Measurements from ENCODE around the gene IFT43.
A peak's percentile ranks its signal among the peaks of the same experiment; 100 is the strongest.

IFT43 gene

DNA sequence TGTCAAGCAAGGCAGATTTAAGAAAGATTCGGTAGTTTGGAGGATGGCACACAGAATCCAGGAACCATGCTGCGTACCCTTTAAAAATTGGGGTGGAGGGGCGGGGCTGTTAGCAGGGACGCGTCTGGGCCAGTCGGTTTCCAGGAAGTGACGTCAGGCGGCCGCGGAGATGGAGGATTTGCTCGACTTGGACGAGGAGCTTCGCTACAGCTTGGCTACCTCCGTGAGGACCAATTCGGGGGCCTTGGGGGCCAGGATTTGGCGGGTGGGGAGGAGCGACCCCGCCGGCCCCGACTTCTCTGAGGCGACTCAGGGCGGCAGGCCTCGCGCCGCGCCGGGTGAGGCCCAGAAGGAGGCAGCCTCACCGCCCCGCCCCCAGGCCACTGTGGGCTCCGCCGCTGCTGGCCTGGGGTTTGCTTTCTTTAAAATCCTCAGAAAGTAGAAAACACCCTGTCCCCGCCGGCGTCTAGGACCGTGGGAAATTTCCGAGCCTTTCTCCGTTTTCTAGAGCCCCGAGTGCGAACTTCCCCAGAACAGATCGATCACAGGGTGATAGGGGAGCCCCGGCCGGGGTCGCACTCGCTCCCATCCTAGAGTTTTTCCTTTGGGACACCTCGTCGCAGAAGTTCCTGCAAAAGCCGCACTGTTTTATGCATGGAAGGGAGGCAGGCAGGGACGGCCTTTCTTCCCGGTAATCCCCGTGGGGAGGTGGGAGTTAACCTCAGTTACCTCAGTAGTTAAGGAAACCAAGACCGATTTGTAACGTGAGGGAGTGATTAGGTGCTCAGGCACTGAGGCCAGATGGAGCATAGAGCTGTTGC lies at the start of gene IFT43:
TSS of gene IFT43 (plus strand) at position 146 of the 821 bp plus-strand sequence. CDS start at position 170, 24 bp downstream.
- DNase-seq (ENCODE audit: low spot score), result peak; percentile 74

DNA sequence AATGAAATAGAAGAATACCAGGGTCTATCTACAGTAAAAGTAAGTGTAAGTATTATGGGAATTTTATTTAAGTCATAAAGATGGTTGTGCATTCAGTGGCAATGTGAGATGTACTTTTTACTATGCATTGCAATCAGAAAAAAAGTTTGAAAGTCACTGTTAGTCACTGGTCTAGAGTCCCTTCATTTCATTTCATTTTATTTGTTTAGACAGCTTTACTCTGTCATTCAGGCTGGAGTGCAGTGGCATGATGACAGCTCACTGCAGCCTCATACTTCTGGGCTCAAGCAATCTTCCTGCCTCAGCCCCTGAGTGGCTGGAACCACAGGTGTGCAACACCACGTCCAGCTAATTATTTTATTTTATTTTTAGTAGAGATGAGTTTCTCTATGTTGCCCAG lies 46.4 kb upstream of the IFT43 start:
- DNase-seq (ENCODE audit: low spot score), result no peak

DNA sequence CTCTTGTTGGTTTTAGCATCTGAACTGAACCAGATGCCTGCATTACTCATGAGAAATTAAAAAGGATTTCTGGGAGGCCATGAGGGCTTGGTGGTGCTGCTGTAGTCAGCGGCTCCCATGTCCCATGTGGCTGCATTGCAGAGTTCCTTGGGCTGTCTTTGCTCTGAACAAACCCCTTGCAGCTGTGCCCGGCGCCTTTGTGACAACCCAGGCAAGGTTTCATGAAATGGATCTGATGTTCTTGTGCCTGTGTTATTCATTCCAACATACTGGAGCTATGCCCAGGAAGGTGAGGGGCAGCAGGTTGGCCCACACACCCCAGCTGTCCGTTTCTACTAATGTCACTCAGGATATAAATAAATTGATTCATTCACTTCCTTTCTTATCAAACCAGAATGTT lies 44.5 kb upstream of the IFT43 start:
- DNase-seq (ENCODE audit: low spot score), result no peak

DNA sequence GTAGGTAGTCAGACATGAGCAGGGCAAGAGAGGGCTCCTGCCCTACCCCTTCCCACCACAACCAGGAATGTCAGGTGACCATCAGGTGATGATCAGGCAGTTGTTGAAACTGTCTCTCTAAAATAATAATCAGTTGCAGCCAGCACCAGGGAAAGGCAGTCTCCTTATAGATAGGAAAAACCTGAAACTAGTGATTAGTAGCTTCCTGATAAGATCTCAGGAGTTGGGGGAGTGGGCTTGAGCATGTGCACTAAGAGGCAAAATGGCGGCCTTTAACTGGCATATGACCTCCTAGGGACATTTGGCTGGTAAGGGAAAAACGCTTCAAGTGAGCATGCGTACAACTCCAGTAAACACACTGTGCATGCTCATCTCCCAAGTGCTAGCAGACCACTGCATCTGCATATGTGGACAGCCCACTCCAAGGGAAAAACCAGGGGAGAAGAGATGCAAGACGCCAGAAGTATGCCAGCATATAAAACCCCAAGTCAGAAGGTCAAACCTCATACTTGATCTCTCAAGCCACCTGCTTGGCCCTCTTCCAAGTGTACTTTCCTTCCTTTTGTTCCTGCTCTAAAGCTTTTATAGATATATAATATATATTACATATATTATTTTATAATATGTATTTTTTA lies 40.8 kb upstream of the IFT43 start:
- no peak for DNase-seq (ENCODE audit: low spot score)

DNA sequence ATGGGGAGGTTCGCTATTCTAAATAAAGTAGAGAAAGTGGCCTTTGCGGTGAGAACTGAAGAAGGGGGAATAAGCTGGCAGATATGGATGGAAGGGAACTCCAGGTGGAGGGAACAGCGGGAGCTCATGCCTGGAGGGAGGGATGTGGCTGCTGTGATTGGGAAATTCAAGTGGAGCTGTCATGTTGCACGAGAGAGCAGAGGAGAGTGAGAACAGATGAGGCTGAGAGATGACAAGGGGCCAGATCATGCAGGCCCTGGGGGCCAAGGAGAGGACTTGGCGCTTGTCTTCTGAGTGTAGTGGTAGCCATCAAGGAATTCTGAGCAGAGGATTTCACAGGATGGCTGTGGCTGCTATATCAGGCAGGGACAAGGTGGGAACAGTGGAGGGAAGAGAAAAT lies 38.8 kb upstream of the IFT43 start:
- DNase-seq (ENCODE audit: low spot score), result no peak

DNA sequence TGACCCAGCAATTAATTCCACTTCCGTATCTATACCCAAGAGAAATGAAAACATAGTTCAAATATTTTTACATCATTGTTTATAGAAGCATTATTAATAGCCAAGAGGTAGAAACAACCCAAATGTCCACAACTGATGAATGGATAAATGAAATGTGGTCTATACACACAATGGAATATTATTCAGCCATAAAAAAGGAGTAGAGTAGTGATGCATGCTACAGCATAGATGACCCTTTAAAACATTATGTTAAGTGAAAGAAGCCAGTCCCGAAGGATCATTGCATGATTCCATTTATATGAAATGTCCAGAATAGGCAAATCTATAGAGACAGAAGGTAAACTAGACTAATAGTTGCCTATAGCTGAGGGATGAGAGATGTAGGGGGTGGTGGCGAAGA lies 33.1 kb upstream of the IFT43 start:
- DNase-seq (ENCODE audit: low spot score), result no peak

DNA sequence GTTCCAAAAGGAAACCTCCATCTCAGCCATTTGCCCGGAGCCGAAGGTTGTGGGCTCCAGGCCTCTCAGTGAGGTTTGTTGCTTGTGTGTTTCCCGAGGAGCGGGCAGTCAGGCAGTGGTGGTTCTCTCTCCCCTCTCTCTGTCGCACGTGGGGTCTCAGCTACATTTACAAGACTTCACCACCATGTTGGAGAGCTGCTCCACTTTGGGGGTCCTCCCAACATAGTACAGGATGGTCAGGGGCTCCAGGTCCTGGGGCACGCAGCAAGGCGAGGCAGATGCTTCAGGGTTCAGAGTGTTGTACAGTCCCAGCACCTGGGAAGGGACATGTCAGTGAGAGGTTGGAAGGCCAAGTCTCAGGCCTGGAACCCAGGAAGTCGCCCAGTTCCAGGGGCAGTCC lies 26.5 kb upstream of the IFT43 start:
- no peak for DNase-seq (ENCODE audit: low spot score)

DNA sequence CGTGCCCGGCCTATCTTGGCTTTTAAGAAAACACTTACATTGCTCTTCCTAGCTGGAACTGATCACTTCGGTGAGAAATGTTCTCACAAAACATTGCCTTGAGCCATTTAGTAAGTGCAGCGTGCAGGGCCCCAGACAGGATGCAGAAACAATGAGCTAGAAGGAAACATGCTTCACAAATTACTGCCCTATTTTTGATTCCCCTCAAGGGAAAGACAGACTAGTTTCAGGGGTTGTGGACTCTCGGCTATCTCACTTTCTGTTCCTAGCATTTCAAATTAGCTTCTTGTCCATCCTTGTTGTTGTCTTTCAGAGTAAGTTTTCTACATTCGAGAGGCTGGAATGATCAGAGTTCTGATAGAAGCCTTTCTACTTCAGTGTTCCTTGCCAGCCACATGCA lies 25.3 kb upstream of the IFT43 start:
- DNase-seq (ENCODE audit: low spot score), result no peak

DNA sequence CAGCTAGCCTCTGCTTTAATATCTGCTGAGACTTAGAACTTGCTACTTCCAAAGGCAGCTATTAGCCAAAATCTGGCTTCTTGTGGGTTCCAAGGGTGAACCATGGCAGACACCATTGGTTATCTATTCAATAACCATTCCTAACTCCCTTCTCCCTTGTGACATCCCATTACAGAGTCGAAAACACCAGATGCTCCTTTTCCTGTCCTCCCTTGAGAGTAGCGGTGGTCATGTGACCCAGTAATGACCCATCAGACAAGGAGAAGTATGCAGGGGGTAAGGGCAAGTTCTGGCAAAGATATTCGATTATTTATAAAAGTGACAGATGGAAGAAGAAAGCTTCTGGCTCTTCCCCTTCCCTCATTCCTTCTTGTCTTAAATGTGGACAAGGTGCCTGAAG lies 23.9 kb upstream of the IFT43 start:
- no peak for DNase-seq (ENCODE audit: low spot score)

DNA sequence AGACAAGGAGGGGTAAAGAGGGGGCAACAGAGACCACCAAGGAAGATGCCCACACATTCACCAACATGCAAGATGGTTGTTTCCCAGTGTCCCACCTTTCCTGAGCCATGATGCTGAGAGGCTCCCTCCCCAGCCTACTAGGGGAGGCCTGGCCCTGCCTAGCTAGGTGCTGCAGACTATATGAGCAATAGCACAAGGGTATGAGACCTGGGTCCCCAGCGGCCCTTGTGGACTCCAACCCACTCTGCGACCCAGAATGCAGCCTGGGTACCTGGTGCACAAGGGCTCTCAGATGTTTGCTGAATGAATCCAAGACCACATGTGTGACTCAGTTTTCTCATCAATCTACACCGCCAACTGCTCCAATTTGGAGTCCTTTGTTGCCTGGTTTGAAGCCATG lies 17.7 kb upstream of the IFT43 start:
- DNase-seq (ENCODE audit: low spot score), result no peak

DNA sequence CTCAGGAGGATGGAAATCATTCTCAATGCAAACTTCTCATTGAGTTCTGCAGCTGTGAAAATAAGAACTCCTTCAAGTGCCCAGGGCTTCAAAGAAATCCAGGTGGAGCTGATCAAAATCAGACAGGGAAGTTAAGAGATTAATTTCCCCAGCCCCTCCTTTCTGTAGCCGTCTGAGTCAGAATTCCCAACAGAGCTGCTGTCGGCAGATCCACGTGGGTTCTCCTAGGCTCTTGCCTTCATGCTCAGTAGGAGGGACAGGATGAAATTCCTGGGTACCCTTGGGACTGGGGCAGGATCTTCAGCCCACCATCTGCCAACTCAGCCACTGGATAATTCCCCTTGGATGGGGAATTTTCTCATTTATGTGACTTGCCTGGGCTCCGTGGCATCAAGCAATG lies 17.1 kb upstream of the IFT43 start:
- no peak for DNase-seq (ENCODE audit: low spot score)

DNA sequence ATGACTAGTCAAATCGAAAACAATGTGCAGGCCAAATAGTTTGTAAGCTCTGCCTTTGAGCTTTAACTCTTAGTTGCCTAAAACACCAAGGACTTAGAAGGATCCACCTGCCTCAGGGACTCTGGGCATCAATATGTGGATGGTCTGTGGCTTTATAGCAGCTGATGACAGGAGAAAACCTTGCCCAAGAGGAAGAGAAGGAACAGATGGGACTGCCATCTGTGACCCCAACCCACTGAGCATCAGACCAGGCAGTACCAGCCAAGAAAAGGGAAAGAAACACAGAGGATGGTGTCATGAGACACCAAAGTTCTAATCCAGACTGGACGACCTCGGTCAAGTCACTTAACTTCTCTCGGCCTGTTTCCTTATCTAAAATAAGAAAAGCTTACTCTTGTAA lies 16.4 kb upstream of the IFT43 start:
- no peak for DNase-seq (ENCODE audit: low spot score)

DNA sequence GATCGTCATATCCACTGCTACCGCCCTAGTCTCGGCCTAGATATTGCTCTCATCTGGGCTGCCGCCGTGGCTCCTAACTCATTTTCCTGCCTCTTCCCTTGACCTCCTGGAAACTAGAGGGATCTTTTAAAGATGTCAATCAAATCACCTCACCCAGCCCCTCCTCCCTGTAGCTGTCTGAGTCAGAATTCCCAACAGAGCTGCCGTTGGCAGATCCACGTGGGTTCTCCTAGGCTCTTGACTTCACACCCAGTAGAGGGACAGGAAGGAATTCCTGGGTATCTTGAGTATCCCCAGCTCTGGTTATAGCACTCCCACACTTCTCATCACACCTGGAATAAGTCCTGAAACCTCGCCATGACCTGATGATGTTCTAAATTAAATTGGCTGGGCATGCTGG lies 15.7 kb upstream of the IFT43 start:
- peak; percentile 28 for DNase-seq (ENCODE audit: low spot score)

DNA sequence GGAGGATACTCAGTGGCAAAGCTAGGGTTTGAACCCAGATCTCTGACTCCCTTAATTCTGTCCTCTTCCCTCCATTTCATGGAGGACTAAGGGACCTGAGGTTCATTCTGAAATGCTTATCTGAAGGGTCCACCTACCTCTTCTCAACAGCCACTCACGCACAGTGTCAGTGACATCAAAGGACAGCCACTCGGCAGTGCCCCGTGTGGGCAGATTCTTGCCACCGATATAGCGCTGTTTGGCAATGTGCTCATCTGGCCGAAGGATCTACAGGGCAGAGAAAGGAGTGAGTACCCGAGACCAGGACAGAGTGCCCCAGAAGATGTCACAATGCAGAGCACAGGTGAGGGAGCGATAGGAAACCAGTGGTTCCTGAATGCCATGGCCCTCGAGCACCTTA lies 14.6 kb upstream of the IFT43 start:
- DNase-seq (ENCODE audit: low spot score), result no peak

DNA sequence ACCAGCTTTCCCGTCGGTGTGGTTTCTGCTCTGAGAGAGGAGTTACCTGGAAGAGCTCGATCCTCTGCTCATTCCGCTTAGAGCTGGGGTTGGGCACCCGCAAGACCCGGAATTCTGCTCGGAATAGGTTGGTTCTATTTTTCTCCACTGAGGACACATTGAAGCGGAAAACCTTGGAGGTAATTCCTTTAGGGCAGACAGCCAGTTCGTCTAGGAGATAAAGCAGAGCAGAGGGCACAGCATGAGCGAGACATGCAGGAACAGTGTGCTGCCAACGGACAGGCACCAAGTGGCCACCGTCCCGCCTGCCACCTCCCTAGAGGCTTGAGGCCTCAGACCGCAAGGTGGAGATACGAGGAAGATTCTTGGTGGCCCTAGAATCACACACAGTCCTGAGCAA lies 14.1 kb upstream of the IFT43 start:
- DNase-seq (ENCODE audit: low spot score), result no peak

DNA sequence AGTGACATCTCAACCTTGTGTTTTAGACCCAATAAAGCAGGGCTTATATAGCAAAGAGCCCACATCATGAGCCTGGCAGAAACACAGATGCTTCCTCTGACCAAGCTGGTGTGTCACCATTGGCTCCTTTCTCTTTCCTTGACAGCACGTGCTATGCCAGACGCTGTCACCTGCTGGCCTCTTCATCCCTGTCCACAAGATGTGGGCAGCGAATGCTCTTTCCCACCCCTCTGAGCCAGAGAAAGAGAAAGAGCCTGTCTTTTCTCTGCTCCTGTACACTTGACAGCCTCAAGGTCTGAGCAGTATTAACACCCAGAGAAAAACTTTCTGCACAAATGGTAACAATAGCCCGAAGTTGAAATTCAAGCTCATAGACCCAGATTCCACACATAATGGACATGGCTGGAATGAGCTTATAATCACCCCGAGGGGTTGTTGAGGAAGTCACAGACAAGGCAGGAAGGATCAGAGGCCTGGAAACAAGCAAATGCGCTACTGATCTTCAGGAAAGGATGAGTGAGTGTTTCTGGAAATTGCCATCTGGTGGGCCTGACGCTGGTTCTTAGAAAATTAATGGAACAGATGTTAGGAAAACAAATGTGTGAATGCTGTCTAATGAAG lies 12.7 kb upstream of the IFT43 start:
- no peak for DNase-seq (ENCODE audit: low spot score)

DNA sequence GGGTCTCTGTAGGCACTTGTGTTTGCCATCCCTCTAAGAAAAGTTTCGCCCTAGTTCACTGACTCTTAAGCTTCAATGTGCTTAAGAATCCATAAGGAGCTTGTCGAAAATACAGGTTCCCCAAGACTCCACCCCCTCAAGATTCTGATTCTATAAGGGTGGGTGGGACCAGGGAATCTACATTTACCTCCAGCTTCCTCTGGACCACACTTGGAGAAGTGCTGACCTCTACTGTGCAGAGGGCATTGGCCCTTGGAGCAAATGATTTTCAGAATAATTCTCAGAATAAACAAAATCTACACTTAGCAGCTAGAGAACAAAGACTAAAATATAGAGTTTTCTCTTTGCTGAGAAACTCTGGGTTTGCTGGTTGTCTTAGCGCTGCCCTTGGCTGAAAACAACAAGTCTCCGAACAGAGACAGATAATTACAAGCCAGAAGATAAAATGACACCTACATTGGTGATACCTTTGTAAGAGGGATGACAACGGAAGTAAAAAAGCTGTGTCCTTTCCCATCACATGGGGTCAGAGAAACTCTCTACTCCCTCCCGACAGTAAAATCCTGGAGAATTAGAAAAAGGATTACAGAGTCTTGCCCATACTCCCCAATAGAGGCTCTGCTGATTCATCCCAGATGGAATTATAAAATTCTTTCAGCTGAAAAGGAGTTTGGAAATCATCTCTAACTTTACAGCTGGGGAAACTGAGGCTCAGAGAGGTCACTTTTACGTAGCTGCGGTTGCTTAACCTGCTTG lies 8.6 kb upstream of the IFT43 start:
- no peak for DNase-seq (ENCODE audit: low spot score)

DNA sequence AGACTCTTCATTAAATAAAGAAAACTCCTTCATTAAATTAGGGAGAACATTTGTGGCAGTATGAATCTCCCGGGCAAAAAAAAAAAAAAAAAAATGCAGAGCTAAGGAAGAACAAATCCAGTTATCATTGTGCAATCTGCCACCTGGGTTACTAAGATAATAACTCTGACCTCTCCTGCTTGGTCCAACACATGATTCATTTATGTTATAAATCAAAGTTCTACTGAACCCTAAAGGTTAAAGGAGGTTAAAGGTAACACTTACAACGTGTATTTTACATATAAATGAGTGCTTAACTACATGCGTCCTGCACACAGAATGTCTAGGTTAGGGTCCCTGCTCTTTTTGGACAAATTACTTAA lies 8.0 kb upstream of the IFT43 start:
- no peak for DNase-seq (ENCODE audit: low spot score)

DNA sequence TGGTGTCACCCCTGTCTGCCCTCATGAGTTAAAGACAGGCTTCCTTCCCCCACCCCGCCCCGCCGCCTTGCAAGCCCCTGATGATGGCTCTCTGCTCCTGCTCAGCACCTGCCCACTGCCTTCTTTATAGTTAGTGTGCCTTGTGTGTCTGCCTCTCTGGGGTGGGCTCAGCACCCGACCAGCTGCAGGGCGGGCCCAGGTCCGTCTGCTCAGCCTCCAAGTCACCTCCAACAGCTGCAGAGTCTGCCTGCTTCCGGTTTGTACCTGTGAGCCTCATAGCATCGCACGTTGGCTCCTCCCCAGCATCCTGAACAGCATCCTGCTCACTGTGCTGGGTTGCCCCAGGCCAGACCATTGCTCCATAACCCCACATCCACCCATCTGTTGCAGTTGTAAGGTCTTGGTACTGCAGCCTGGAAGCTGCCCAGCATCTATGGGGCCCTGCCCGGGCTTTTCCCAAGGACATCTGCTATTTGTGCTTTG lies 7.3 kb upstream of the IFT43 start:
- DNase-seq (ENCODE audit: low spot score), result no peak

DNA sequence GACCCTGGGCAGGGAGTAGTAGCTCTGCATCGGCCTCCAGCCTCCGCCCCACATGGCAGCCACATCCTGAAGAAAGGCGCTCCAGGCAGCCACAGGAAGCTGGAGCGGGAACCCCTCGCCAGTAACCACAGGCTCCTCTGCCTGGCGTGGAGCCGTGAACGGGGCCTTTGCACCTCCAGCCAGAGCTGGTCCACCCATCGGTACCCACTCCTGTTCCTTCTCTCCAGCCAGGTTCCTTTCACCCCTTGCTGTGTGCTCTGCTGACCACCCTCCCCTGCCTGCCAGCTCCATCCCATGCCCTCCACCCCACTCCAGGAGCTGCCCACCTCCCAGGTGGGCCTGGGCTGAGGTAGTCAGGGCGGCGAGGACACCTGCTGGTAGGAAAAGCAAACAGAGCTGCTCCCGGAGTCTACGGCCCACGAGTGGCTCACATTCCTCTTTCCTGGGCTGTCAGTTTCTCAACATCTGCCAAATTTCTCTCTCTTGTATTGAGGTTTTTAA lies 6.4 kb upstream of the IFT43 start:
- DNase-seq (ENCODE audit: low spot score), result peak; percentile 28

DNA sequence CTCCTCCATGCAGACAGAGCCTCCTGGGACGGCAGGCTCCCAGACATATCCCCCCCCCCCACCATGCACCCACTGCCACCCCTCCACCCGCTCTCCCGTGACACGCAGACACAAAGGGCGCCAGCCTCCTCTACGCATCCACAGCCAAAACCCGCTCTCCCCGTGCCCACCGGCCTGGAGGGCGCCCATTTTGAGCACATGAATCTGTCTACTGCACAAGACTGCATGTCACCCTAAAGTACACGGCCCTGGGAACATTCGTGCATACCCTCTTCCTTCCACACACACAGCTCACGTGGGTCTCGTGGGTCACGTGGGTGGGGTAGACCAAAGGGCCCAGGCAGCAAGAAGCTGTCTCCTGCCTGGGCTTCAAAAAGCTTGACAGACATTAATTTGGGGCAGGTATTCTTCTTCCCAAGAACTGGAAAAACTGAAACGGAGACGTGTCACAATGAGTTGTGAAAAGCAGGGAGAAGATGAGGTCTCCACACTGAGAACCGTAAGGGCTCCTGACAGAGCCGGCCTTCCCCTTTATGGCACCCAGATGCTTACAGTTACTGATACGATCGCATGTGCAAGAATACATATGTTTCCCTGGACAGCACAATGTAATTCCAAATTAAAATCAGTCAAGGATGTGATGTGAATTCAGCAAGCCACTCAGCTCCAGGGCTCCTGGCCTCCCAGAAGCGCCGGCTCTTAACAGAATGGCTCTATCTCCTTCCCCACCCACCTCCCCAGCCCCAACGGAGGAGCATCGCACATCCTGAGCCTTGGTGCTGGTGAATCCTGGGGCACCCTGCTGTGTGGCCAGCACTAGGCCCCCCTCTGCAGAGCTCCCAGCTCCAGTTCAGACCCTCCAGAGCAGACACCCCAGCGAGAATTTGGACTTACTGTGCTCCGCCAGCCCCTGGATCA lies 5.7 kb upstream of the IFT43 start:
- no peak for DNase-seq (ENCODE audit: low spot score)
